ENCODE measurements around the gene SLC8A2.

GRCh38 chr19:47520343-47520806 lies 48.7 kb upstream of the SLC8A2 start:
- no peak for TF ChIP-seq JUND (IDR thresholded peaks at IDR 0.05; ENCODE audit: low read depth, low read length)
- no peak for TF ChIP-seq CTCF (IDR thresholded peaks at IDR 0.05 in 2 of 3, conservative IDR thresholded peaks at IDR 0.05 in 1 of 3; ENCODE audit: control insufficient read depth in 2 of 3, extremely low read depth in 1 of 3, insufficient read depth in 1 of 3, low read depth in 3 of 3, low read length in 3 of 3)
- no peak for TF ChIP-seq RAD51 (IDR thresholded peaks at IDR 0.05)
- TF ChIP-seq HDAC6 (IDR thresholded peaks at IDR 0.05; ENCODE audit: unreplicated experiment): no peak
- TF ChIP-seq SMC3 (IDR thresholded peaks at IDR 0.05; ENCODE audit: borderline replicate concordance, low read length): no peak
- TF ChIP-seq IRF4 (IDR thresholded peaks at IDR 0.05; ENCODE audit: low read depth, low read length): no peak
- no peak for TF ChIP-seq CHD2 (IDR thresholded peaks at IDR 0.05; ENCODE audit: borderline replicate concordance, low read depth, low read length)
